CD4-positive, alpha-beta T cell treated with Interferon gamma for 1 hour (primary cell): ENCODE data around the gene NPEPL1.
"Not testable (repeated sequence)": the region's sequence is repeated elsewhere in the genome, so short reads cannot be mapped to it uniquely, and the experiment has no call there.

Experiments
- DNase-seq: peaks from one replicate; pipeline ENCODE4 v3.0.0-alpha.2; 2020

Gene NPEPL1

GRCh38 chr20:58716476-58717277 is 24.1 kb downstream of the NPEPL1 start:
- no peak for DNase-seq

GRCh38 chr20:58717278-58718091 is 24.9 kb downstream of the NPEPL1 start:
- DNase-seq: no peak

GRCh38 chr20:58718121-58718563 is 25.5 kb downstream of the NPEPL1 start:
- no peak for DNase-seq

- DNase-seq: no peak
These were observed 26.1 kb downstream of the NPEPL1 start for GRCh38 chr20:58718729-58719128.

GRCh38 chr20:58719258-58719657 is 26.7 kb downstream of the NPEPL1 start:
- DNase-seq: no peak

- no peak for DNase-seq
These were observed 27.4 kb downstream of the NPEPL1 start for GRCh38 chr20:58719971-58720371.

- no peak for DNase-seq
These were observed 28.3 kb downstream of the NPEPL1 start for GRCh38 chr20:58720890-58721289.

GRCh38 chr20:58721951-58722778 is 29.6 kb downstream of the NPEPL1 start:
- no peak for DNase-seq

- no peak for DNase-seq
These were observed 30.5 kb downstream of the NPEPL1 start for GRCh38 chr20:58722877-58723627.

GRCh38 chr20:58723628-58723984 is 31.0 kb downstream of the NPEPL1 start:
- DNase-seq: no peak

GRCh38 chr20:58726156-58726555 is 33.6 kb downstream of the NPEPL1 start:
- not testable (repeated sequence) for DNase-seq

- DNase-seq: no peak
These were observed 38.6 kb downstream of the NPEPL1 start for GRCh38 chr20:58731192-58731591.

- DNase-seq: no peak
These were observed 44.6 kb downstream of the NPEPL1 start for GRCh38 chr20:58737198-58737597.

- DNase-seq: no peak
These were observed 48.0 kb downstream of the NPEPL1 start for GRCh38 chr20:58740356-58741308.

GRCh38 chr20:58741384-58741783 is 48.8 kb downstream of the NPEPL1 start:
- DNase-seq: no peak

GRCh38 chr20:58742668-58743566 is 50.3 kb downstream of the NPEPL1 start:
- DNase-seq: no peak

GRCh38 chr20:58743929-58744534 is 51.4 kb downstream of the NPEPL1 start:
- DNase-seq: no peak

- DNase-seq: no peak
These were observed 52.2 kb downstream of the NPEPL1 start for GRCh38 chr20:58744836-58745235.

GRCh38 chr20:58745391-58745790 is 52.8 kb downstream of the NPEPL1 start:
- no peak for DNase-seq

GRCh38 chr20:58746620-58747019 is 54.0 kb downstream of the NPEPL1 start:
- DNase-seq: no peak
